Caco-2 (cell line): ENCODE measurements around the gene TET1. TPM values are rescaled to one million over a fixed set of nuclear protein-coding genes. Genes with fewer than 3 reads are reported as not detected.
"Not testable (repeated sequence)": the region's sequence is repeated elsewhere in the genome, so short reads cannot be mapped to it uniquely, and the experiment has no call there.

Source experiments
- BruUV-seq: library from RNA; stranded (reverse); fragments of 400-500 nt; replicated peaks from 2 replicates; lab custom pipeline; 2021; lab: Mats Ljungman, UMichigan
- CTCF ChIA-PET: fragments of 300-600 bp; sonication (Branson Sonifier 250); formaldehyde crosslinking; loops from one replicate; lab custom pipeline; 2022; ENCODE audit warnings: antibody characterized with exemption; lab: Charles Lee
- POLR2A ChIA-PET: fragments of 300-600 bp; sonication (Branson Sonifier 250); formaldehyde crosslinking; loops from one replicate; lab custom pipeline; 2022; ENCODE audit warnings: antibody characterized with exemption; lab: Charles Lee
- DNase-seq, 2 experiments: peaks; one replicate each; pipeline versions ENCODE4 v3.0.0 to v3.0.0-alpha.2; 2020 to 2022
- H3K27me3 ChIP-seq: replicated peaks from 2 replicates; pipeline ENCODE4 v1.6.0; 2011; ENCODE audit warnings: low read length; ENCODE audit not compliant: control insufficient read depth, insufficient read depth
- H3K36me3 ChIP-seq: 2 replicates; pipeline ENCODE4 v1.5.1; 2011; ENCODE audit warnings: low read length; ENCODE audit not compliant: control insufficient read depth, insufficient read depth
- H3K4me1 ChIP-seq: fragments of 250-450 bp; sonication (Bioruptor Pico); 2 replicates; pipeline ENCODE4 v1.5.1; 2020; ENCODE audit warnings: mild to moderate bottlenecking
- H3K4me3 ChIP-seq: 2 replicates; pipeline ENCODE4 v1.5.1; 2011; ENCODE audit warnings: low read depth, mild to moderate bottlenecking, control low read depth, low read length
- H3K9me3 ChIP-seq: fragments of 250-450 bp; sonication (Bioruptor Pico); 2 replicates; pipeline ENCODE4 v1.5.1; 2020; ENCODE audit warnings: mild to moderate bottlenecking, moderate library complexity
- H3K27ac Mint-ChIP-seq: one replicate; pipeline ENCODE4 v1.8.0; 2022; ENCODE audit warnings: mixed read lengths; ENCODE audit not compliant: unreplicated experiment
- H3K27me3 Mint-ChIP-seq: one replicate; pipeline ENCODE4 v1.8.0; 2022; ENCODE audit warnings: mixed read lengths; ENCODE audit not compliant: insufficient read depth, unreplicated experiment
- H3K36me3 Mint-ChIP-seq: one replicate; pipeline ENCODE4 v1.8.0; 2022; ENCODE audit warnings: mild to moderate bottlenecking, mixed read lengths; ENCODE audit not compliant: insufficient read depth, unreplicated experiment
- H3K4me1 Mint-ChIP-seq: one replicate; pipeline ENCODE4 v1.8.0; 2022; ENCODE audit warnings: low read depth, mixed read lengths; ENCODE audit not compliant: unreplicated experiment
- H3K4me3 Mint-ChIP-seq: one replicate; pipeline ENCODE4 v1.8.0; 2022; ENCODE audit warnings: mild to moderate bottlenecking, moderate library complexity, mixed read lengths; ENCODE audit not compliant: unreplicated experiment
- H3K9me3 Mint-ChIP-seq: one replicate; pipeline ENCODE4 v1.8.0; 2022; ENCODE audit warnings: mixed read lengths; ENCODE audit not compliant: unreplicated experiment
- CTCF ChIP-seq, 2 experiments: fragments of 200-600 bp in 1 of 2; IDR thresholded peaks; 1 replicate in 1 of 2; 2 replicates in 1 of 2; pipeline versions ENCODE4 v1.5.1 to v1.8.0; 2011 to 2022; ENCODE audit warnings: antibody characterized with exemption in 1 of 2, control low read depth in 1 of 2, inconsistent platforms in 1 of 2, low read depth in 1 of 2, low read length in 1 of 2, mild to moderate bottlenecking in 1 of 2, moderate library complexity in 1 of 2; ENCODE audit not compliant: insufficient read depth in 1 of 2, severe bottlenecking in 1 of 2, unreplicated experiment in 1 of 2
- intact Hi-C: fragments of 100-400 bp; cut with micrococcal nuclease; formaldehyde crosslinking; loops from one replicate; pipeline ENCODE4 v1.10.0; 2022; ENCODE audit not compliant: unreplicated experiment
- total RNA-seq: library from RNA; stranded (reverse); gene quantifications from 2 replicates; pipeline ENCODE4 v1.2.3, GENCODE V29; 2022

Gene TET1
- total RNA-seq, 1 experiment from 2014 or later: 18.6 TPM

GRCh38 chr10:68633281-68633680 lies 73.1 kb downstream of the TET1 start:
- Mint-ChIP-seq H3K4me3 (no peak overlapping the region), H3K9me3 (peaks cover 17% of the 10 kb centered on the region), H3K27ac (no peak overlapping the region), H3K27me3 (no peaks in the 10 kb centered on the region), H3K4me1 (peaks cover 18% of the 10 kb centered on the region), H3K36me3 (peaks cover 12% of the 10 kb centered on the region)
- intact Hi-C loops: no loop called here
- Histone ChIP-seq H3K4me3 (no peak overlapping the region), H3K9me3 (no peaks in the 10 kb centered on the region), H3K36me3 (0 out of 2 replicates have a peak, but pooled peaks cover 2% of the 10 kb centered on the region), H3K4me1 (peaks cover 21% of the 10 kb centered on the region), H3K27me3 (no peaks in the 10 kb centered on the region)
- ChIA-PET POLR2A (no interaction called here), CTCF (interaction anchor here (0.6 kb wide), 1 partner anchor 420 kb away, joined by 3 read pairs; no protein-coding TSS in a partner anchor)
- DNase-seq: no peak
- TF ChIP-seq CTCF (IDR thresholded peaks at IDR 0.05; ENCODE audit: insufficient read depth in 1 of 2, low read depth in 1 of 2, low read length in 1 of 2, severe bottlenecking in 1 of 2, unreplicated experiment in 1 of 2): no peak
- BruUV-seq: no TSS peak

GRCh38 chr10:68633816-68634466 lies 73.8 kb downstream of the TET1 start:
- Histone ChIP-seq H3K4me3 (no peak overlapping the region), H3K36me3 (0 out of 2 replicates have a peak, but pooled peaks cover 2% of the 10 kb centered on the region), H3K4me1 (peaks cover 21% of the 10 kb centered on the region), H3K27me3 (no peaks in the 10 kb centered on the region), H3K9me3 (no peaks in the 10 kb centered on the region)
- H3K27ac Mint-ChIP-seq: peak overlapping the region; percentile 8
- no TSS peak for BruUV-seq
- no peaks in the 10 kb centered on the region for H3K27me3 Mint-ChIP-seq
- no peak for TF ChIP-seq CTCF (IDR thresholded peaks at IDR 0.05; ENCODE audit: insufficient read depth in 1 of 2, low read depth in 1 of 2, low read length in 1 of 2, severe bottlenecking in 1 of 2, unreplicated experiment in 1 of 2)
- ChIA-PET CTCF (no interaction called here), POLR2A (no interaction called here)
- H3K36me3 Mint-ChIP-seq: peaks cover 12% of the 10 kb centered on the region
- intact Hi-C loops: no loop called here
- no peak overlapping the region for H3K4me3 Mint-ChIP-seq
- no peak for DNase-seq
- H3K9me3 Mint-ChIP-seq: peaks cover 17% of the 10 kb centered on the region
- H3K4me1 Mint-ChIP-seq: peaks cover 13% of the 10 kb centered on the region

- no peak overlapping the region for H3K27ac Mint-ChIP-seq
- Histone ChIP-seq H3K4me3 (no peak overlapping the region), H3K36me3 (0 out of 2 replicates have a peak, but pooled peaks cover 2% of the 10 kb centered on the region), H3K4me1 (peaks cover 17% of the 10 kb centered on the region; the same call in 1 of the 2 replicates), H3K27me3 (no peaks in the 10 kb centered on the region), H3K9me3 (no peaks in the 10 kb centered on the region)
- POLR2A ChIA-PET: no interaction called here
- no peak overlapping the region for H3K4me3 Mint-ChIP-seq
- intact Hi-C loops: no loop called here
- peaks cover under 1% of the 10 kb centered on the region for H3K36me3 Mint-ChIP-seq
- no peaks in the 10 kb centered on the region for H3K27me3 Mint-ChIP-seq
- no TSS peak for BruUV-seq
- H3K9me3 Mint-ChIP-seq: no peaks in the 10 kb centered on the region
- DNase-seq: no peak
- no peaks in the 10 kb centered on the region for H3K4me1 Mint-ChIP-seq
- CTCF ChIA-PET: no interaction called here
- no peak for TF ChIP-seq CTCF (IDR thresholded peaks at IDR 0.05; ENCODE audit: insufficient read depth in 1 of 2, low read depth in 1 of 2, low read length in 1 of 2, severe bottlenecking in 1 of 2, unreplicated experiment in 1 of 2)
Measured at GRCh38 chr10:68636335-68636734, 76.2 kb downstream of the TET1 start.

- H3K36me3 ChIP-seq, H3K9me3 Mint-ChIP-seq, H3K27ac Mint-ChIP-seq, intact Hi-C loops, BruUV-seq, H3K4me3 Mint-ChIP-seq, H3K9me3 ChIP-seq, H3K27me3 Mint-ChIP-seq, POLR2A ChIA-PET, H3K4me3 ChIP-seq, H3K27me3 ChIP-seq, CTCF ChIA-PET, H3K4me1 ChIP-seq, DNase-seq, H3K4me1 Mint-ChIP-seq: not testable (repeated sequence)
- H3K36me3 Mint-ChIP-seq: peaks cover 45% of the 10 kb centered on the region
Measured at GRCh38 chr10:68643550-68643949, 83.4 kb downstream of the TET1 start.
